ENCODE measurements around the gene YIPF3. TPM values are rescaled to one million over a fixed set of nuclear protein-coding genes. Genes with fewer than 3 reads are reported as not detected.

The YIPF3 gene
- total and polyA plus RNA-seq, 2 experiments from 2014 or later, result 134 to 195 TPM

DNA sequence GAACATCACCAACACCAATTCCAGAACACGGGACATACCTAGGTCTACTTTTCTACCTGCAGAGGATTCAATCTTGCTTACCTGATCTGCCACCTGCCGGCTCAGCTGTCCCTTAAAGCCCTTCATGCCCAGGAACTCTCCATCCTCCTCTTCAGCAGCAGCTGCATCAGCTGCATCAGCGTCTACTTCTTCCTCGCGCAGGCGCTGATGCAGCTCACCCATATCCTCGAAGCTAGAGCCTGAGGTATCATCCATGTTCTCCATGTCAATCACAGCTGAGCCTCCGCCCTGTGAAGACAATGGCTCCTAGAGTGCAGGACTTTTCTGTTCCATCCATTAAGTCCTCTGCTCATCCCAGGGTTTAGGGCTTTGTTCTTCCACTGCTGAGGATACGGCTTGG, 918 bp downstream of the YIPF3 start:
- Histone ChIP-seq H3K27ac (peak overlapping the region; percentile 91), H3K27me3 (no peaks in the 10 kb centered on the region), H3K4me1 (ENCODE audit: low read depth) (peaks cover 9% of the 10 kb centered on the region), H3K36me3 (peaks cover 44% of the 10 kb centered on the region), H3K4me3 (peak overlapping the region; percentile 86), H3K9me3 (ENCODE audit: low read depth) (no peaks in the 10 kb centered on the region)
- no peak for DNase-seq (ENCODE audit: low read depth in 1 of 2, low spot score in 1 of 2)
- TF ChIP-seq, protein P1, sequence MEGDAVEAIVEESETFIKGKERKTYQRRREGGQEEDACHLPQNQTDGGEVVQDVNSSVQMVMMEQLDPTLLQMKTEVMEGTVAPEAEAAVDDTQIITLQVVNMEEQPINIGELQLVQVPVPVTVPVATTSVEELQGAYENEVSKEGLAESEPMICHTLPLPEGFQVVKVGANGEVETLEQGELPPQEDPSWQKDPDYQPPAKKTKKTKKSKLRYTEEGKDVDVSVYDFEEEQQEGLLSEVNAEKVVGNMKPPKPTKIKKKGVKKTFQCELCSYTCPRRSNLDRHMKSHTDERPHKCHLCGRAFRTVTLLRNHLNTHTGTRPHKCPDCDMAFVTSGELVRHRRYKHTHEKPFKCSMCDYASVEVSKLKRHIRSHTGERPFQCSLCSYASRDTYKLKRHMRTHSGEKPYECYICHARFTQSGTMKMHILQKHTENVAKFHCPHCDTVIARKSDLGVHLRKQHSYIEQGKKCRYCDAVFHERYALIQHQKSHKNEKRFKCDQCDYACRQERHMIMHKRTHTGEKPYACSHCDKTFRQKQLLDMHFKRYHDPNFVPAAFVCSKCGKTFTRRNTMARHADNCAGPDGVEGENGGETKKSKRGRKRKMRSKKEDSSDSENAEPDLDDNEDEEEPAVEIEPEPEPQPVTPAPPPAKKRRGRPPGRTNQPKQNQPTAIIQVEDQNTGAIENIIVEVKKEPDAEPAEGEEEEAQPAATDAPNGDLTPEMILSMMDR (IDR thresholded peaks at IDR 0.05; ENCODE audit: low read depth, low read length), result no peak

DNA sequence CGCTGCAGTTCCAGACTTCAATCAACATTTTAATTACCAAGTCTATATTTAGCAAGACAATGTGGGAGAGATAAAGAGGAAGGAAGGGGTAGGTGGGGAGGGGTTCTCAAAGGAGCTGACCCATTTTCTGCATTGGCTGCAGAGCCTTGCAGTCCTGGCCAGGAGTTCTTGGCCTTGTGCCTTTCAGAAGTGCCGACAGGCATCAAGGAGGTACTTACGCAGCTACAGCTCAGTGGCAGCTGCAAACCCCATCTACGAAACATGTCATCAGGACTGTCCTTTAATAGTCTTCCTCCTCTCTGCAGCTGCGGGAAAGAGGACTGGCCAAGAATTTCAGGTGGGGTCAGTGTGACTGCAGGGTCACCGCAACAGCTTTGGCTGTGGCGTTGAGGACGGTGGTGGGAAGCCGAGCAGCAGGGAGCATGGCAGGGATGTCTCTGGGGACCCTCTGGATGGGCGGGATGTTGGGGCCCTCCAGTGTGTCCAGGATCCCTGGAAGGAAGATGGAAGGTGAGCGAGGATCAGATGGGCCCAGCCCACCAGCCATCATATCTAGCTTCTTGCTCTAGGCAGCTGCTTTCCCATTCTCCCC, 4.8 kb downstream of the YIPF3 start:
- Histone ChIP-seq H3K4me3 (no peak overlapping the region), H3K27ac (peak overlapping the region; percentile 1), H3K4me1 (ENCODE audit: low read depth) (peaks cover 6% of the 10 kb centered on the region), H3K36me3 (peaks cover 27% of the 10 kb centered on the region), H3K9me3 (ENCODE audit: low read depth) (no peaks in the 10 kb centered on the region), H3K27me3 (peaks cover 17% of the 10 kb centered on the region)
- TF ChIP-seq, protein P1 (IDR thresholded peaks at IDR 0.05; ENCODE audit: low read depth, low read length), result no peak
- DNase-seq (ENCODE audit: low read depth in 1 of 2, low spot score in 1 of 2), result no peak

DNA sequence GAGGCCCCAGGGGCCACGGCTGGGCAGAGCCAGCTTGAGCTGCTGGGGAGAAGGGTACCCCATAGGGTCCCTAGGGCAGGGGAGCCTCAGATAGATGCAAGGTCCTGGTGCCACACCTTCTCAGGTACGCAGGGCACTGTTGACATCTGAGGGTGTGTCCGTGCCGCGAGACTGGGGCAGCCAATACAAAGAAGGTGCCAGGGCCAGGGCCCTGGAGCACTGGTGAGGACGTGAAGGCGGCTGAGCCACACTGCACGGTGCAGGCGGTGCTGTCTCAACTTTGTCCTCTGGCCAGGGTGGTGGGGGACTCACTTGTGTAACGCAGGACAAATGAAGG, 5.9 kb downstream of the YIPF3 start:
- Histone ChIP-seq H3K9me3 (ENCODE audit: low read depth) (no peaks in the 10 kb centered on the region), H3K4me3 (no peak overlapping the region), H3K27ac (no peak overlapping the region), H3K27me3 (peaks cover 17% of the 10 kb centered on the region), H3K36me3 (peaks cover 27% of the 10 kb centered on the region), H3K4me1 (ENCODE audit: low read depth) (peaks cover 7% of the 10 kb centered on the region)
- TF ChIP-seq, protein P1 (IDR thresholded peaks at IDR 0.05; ENCODE audit: low read depth, low read length), result no peak
- DNase-seq (ENCODE audit: low read depth in 1 of 2, low spot score in 1 of 2), result no peak

DNA sequence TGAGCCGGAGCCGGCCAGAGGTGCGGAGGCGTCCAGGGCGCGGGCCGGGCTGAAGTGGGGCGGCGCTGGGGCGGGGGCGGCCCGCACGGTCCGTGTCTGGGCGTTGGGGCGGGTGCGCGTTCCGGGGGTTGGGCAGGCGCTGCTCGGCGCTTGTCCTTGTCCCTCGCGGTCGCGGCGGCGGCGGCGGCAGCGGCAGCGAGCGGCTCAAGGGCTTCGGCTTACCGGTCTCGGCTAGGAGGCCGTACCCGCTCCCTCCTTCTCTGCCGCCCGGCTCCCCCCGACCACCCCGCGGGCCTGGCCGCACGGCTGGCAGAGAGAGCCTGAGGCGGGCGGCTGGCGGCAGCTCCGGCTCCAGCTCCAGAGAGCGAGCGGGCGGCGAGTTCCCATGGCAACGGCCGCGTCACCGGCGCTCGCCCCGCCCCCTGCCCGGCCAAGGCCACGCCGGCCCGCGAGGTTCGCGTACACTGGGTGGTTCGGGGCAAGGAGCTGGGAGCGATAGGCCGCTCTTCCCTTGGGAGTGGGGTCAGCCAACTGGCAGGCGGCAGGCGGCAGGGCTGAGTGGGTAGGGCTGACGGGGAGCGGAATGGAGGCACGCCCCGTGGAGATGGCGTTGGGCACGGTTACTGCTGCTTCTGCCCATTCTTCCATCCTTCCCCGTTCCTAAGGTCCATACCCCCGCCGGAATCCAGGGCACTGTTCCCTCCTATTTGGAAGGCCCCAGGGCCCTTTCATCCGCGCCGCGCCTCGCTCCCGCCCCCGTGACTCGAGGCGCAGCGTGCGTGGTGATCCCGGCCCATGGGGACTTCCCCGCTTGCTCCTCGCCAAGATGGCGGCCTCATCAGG, 6.5 kb downstream of the YIPF3 start, which contains the start of gene LRRC73:
TSS of gene LRRC73 (minus strand) at position 363 of the 843 bp plus-strand sequence. CDS start 561 bp downstream, outside the sequence.
- DNase-seq (ENCODE audit: low read depth in 1 of 2, low spot score in 1 of 2), result peak; percentile 90 to 91
- Histone ChIP-seq H3K4me3 (peak within 1 kb of the TSS; percentile 72), H3K27me3 (peaks cover 17% of the 10 kb centered on the region), H3K36me3 (peaks cover 26% of the 10 kb centered on the region), H3K27ac (no peak within 1 kb of the TSS), H3K9me3 (ENCODE audit: low read depth) (no peaks in the 10 kb centered on the region), H3K4me1 (ENCODE audit: low read depth) (peaks cover 5% of the 10 kb centered on the region)
- TF ChIP-seq, protein P1 (IDR thresholded peaks at IDR 0.05; ENCODE audit: low read depth, low read length), result no peak

DNA sequence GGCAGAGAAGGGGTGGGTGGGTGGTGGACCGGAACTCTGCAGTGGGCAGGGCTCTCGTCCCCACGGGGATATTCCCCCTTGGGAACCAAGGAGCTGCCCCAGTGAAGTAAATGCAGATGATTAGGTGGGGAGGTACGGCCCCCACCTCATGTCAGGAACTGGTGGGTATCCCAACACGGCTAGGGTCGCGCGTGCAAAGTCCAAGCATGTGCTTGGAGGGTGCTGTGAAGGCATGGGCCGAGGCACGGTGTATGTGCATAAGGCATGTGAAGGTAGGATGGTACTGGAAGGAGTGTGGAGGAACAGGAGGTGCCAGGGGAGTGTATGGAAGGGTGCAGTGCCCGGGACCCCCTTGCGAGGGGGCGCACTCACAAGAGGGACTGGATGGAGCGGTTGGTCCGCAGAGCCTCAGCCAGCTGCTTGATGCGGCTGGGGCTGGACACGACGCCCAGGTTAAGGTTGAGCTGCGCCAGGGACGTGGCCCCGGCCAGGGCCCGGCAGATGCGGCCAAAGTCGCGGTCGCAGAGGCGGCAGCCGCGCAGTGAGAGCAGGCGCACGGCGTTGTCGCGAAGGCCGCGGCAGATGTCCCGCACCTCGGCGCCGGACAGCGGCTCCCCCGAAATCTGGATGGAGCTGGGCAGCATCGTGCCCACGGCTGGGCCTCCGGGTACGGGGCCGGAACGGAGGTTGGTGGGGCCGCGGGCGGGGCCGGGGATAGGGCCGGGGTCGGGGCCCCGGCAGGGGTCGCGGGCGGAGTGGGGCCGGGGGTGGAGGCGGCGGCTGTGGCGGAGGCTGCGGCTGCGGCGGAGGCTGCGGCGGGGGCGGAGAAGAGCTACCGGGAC, 7.4 kb downstream of the YIPF3 start:
- Histone ChIP-seq H3K27me3 (peaks cover 17% of the 10 kb centered on the region), H3K9me3 (ENCODE audit: low read depth) (no peaks in the 10 kb centered on the region), H3K4me3 (peak overlapping the region; percentile 72), H3K4me1 (ENCODE audit: low read depth) (peaks cover 5% of the 10 kb centered on the region), H3K36me3 (peaks cover 27% of the 10 kb centered on the region), H3K27ac (no peak overlapping the region)
- DNase-seq (ENCODE audit: low read depth in 1 of 2, low spot score in 1 of 2), result peak in 1 of 2 donors; percentile 51
- TF ChIP-seq, protein P1 (IDR thresholded peaks at IDR 0.05; ENCODE audit: low read depth, low read length), result no peak
